Measurements from ENCODE around the gene SLC44A1.
A peak's percentile ranks its signal among the peaks of the same experiment; 100 is the strongest.

Gene SLC44A1

GRCh38 chr9:105438141-105438806 lies 193.8 kb downstream of the SLC44A1 start:
- DNase-seq = no peak

GRCh38 chr9:105439428-105439827 lies 195.0 kb downstream of the SLC44A1 start:
- no peak for DNase-seq

- DNase-seq = no peak
Observed at GRCh38 chr9:105441616-105442160, 197.2 kb downstream of the SLC44A1 start.

GRCh38 chr9:105443121-105443520 lies 198.7 kb downstream of the SLC44A1 start:
- DNase-seq = no peak

- no peak for DNase-seq
Observed at GRCh38 chr9:105444130-105444529, 199.7 kb downstream of the SLC44A1 start.

- DNase-seq = no peak
Observed at GRCh38 chr9:105445203-105445881, 200.9 kb downstream of the SLC44A1 start.

- no peak for DNase-seq
Observed at GRCh38 chr9:105447386-105447813, 202.9 kb downstream of the SLC44A1 start.

GRCh38 chr9:105447814-105448812 lies 203.7 kb downstream of the SLC44A1 start, which contains the start of gene FSD1L:
TSS of gene FSD1L (plus strand) at chr9:105448034. CDS start at chr9:105448221, 187 bp downstream.
- DNase-seq = peak; percentile 83

GRCh38 chr9:105449081-105449480 lies 204.6 kb downstream of the SLC44A1 start:
- no peak for DNase-seq

- no peak for DNase-seq
Observed at GRCh38 chr9:105452185-105452584, 207.7 kb downstream of the SLC44A1 start.

GRCh38 chr9:105455836-105456475 lies 211.5 kb downstream of the SLC44A1 start:
- no peak for DNase-seq

- DNase-seq = no peak
Observed at GRCh38 chr9:105457560-105458294, 213.3 kb downstream of the SLC44A1 start.

GRCh38 chr9:105458404-105458803 lies 214.0 kb downstream of the SLC44A1 start:
- DNase-seq = no peak

- DNase-seq = no peak
Observed at GRCh38 chr9:105459336-105459735, 214.9 kb downstream of the SLC44A1 start.

- no peak for DNase-seq
Observed at GRCh38 chr9:105466898-105467455, 222.5 kb downstream of the SLC44A1 start.

GRCh38 chr9:105468875-105469274 lies 224.4 kb downstream of the SLC44A1 start:
- DNase-seq = no peak

GRCh38 chr9:105473221-105473620 lies 228.8 kb downstream of the SLC44A1 start:
- no peak for DNase-seq

GRCh38 chr9:105475302-105475701 lies 230.9 kb downstream of the SLC44A1 start:
- DNase-seq = no peak

- DNase-seq = no peak
Observed at GRCh38 chr9:105479846-105480245, 235.4 kb downstream of the SLC44A1 start.

GRCh38 chr9:105483618-105484017 lies 239.2 kb downstream of the SLC44A1 start:
- no peak for DNase-seq

GRCh38 chr9:105484226-105484625 lies 239.8 kb downstream of the SLC44A1 start:
- no peak for DNase-seq

Data from stimulated activated CD4-positive, alpha-beta T cell treated with anti-CD3 and anti-CD28 coated beads, Interleukin-4, amount 100 ng/mL, for 24 hours (primary cell).